22Rv1 (cell line): ENCODE results near the gene ZSCAN4.

Source experiments
- ZFX ChIP-seq: fragments of 450-650 bp; IDR thresholded peaks from 2 replicates; pipeline ENCODE4 v1.6.1; 2017; ENCODE audit warnings: antibody characterized with exemption, borderline replicate concordance
- TF ChIP-seq, protein P1 (sequence below): fragments of 450-650 bp; IDR thresholded peaks from 2 replicates; pipeline ENCODE4 v1.5.1; 2017; ENCODE audit warnings: mild to moderate bottlenecking

DNA sequence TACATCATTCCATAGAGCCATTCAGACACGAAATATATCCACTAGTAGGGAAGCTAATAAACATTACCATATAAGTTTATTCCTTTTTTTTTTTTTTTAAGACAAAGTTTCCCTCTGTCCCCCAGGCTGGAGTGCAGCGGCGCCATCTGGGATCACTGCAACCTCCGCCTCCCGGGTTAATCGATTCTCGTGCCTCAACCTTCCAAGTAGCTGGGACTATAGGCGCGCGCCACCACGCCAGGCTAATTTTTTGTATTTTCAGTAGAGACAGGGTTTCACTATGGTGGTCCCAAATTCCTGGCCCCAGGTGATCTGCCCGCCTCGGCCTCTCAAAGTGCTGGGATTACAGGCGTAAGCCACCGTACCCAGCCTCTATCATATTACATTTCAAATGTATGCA, 40.9 kb downstream of the ZSCAN4 start:
- TF ChIP-seq, protein P1, sequence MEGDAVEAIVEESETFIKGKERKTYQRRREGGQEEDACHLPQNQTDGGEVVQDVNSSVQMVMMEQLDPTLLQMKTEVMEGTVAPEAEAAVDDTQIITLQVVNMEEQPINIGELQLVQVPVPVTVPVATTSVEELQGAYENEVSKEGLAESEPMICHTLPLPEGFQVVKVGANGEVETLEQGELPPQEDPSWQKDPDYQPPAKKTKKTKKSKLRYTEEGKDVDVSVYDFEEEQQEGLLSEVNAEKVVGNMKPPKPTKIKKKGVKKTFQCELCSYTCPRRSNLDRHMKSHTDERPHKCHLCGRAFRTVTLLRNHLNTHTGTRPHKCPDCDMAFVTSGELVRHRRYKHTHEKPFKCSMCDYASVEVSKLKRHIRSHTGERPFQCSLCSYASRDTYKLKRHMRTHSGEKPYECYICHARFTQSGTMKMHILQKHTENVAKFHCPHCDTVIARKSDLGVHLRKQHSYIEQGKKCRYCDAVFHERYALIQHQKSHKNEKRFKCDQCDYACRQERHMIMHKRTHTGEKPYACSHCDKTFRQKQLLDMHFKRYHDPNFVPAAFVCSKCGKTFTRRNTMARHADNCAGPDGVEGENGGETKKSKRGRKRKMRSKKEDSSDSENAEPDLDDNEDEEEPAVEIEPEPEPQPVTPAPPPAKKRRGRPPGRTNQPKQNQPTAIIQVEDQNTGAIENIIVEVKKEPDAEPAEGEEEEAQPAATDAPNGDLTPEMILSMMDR: no peak
- TF ChIP-seq ZFX: no peak
